Coronary artery (tissue), 2 donors: ENCODE data around the gene NEIL3.

Experiments
- DNase-seq: peaks from one replicate; pipeline ENCODE4 v3.0.0-alpha.2; 2017; ENCODE audit warnings: low spot score
- H3K27ac ChIP-seq, 2 donors: fragments of 200-600 bp; sonication (generic); one replicate each; pipeline ENCODE4 v1.5.1; 2016 to 2019
- H3K4me3 ChIP-seq: fragments of 200-600 bp; sonication (generic); 2 replicates; pipeline ENCODE4 v1.5.1; 2016; ENCODE audit warnings: mild to moderate bottlenecking, moderate library complexity
- CTCF ChIP-seq: fragments of 200-600 bp; sonication (generic); IDR thresholded peaks from one replicate; pipeline ENCODE4 v1.5.1; 2019; ENCODE audit warnings: antibody characterized with exemption

The NEIL3 gene

GRCh38 chr4:177367336-177367735 is 57.7 kb downstream of the NEIL3 start:
- no peak for DNase-seq
- no peak overlapping the region for H3K27ac ChIP-seq
- TF ChIP-seq CTCF: no peak
- H3K4me3 ChIP-seq: no peak overlapping the region

GRCh38 chr4:177369372-177369771 is 59.7 kb downstream of the NEIL3 start:
- H3K27ac ChIP-seq: no peak overlapping the region
- no peak for TF ChIP-seq CTCF
- no peak for DNase-seq
- no peak overlapping the region for H3K4me3 ChIP-seq

GRCh38 chr4:177371461-177371860 is 61.8 kb downstream of the NEIL3 start:
- TF ChIP-seq CTCF: no peak

GRCh38 chr4:177374966-177375365 is 65.3 kb downstream of the NEIL3 start:
- no peak for DNase-seq
- no peak for TF ChIP-seq CTCF

More at GRCh38 chr4:177371461-177371860, 61.8 kb downstream of the NEIL3 start:
- no peak for DNase-seq
- no peak overlapping the region for H3K4me3 ChIP-seq
- no peak overlapping the region for H3K27ac ChIP-seq

GRCh38 chr4:177375372-177375771 is 65.7 kb downstream of the NEIL3 start:
- DNase-seq: no peak
- Histone ChIP-seq H3K4me3 (no peak overlapping the region), H3K27ac (no peak overlapping the region)
- TF ChIP-seq CTCF: no peak

More at GRCh38 chr4:177374966-177375365, 65.3 kb downstream of the NEIL3 start:
- H3K27ac ChIP-seq: no peak overlapping the region
- no peak overlapping the region for H3K4me3 ChIP-seq

- no peak for TF ChIP-seq CTCF
- no peak for DNase-seq
Observed at GRCh38 chr4:177376024-177376423, 66.3 kb downstream of the NEIL3 start.

GRCh38 chr4:177380730-177381287 is 71.1 kb downstream of the NEIL3 start:
- Histone ChIP-seq H3K27ac (no peak overlapping the region), H3K4me3 (no peak overlapping the region)
- no peak for TF ChIP-seq CTCF
- no peak for DNase-seq

More at GRCh38 chr4:177376024-177376423, 66.3 kb downstream of the NEIL3 start:
- Histone ChIP-seq H3K4me3 (no peak overlapping the region), H3K27ac (no peak overlapping the region)
